HG03159 (cell line): Measurements from ENCODE around the gene IER2.
A peak's percentile ranks its signal among the peaks of the same experiment; 100 is the strongest.
"Not testable (repeated sequence)": the region's sequence is repeated elsewhere in the genome, so short reads cannot be mapped to it uniquely, and the experiment has no call there.

Source experiments
- ATAC-seq: cut with Tn5 transposase; IDR thresholded peaks from one replicate; pipeline ENCODE4 v1.9.1; 2021; ENCODE audit warnings: mild to moderate bottlenecking, moderate library complexity; ENCODE audit not compliant: unreplicated experiment

IER2 gene

DNA sequence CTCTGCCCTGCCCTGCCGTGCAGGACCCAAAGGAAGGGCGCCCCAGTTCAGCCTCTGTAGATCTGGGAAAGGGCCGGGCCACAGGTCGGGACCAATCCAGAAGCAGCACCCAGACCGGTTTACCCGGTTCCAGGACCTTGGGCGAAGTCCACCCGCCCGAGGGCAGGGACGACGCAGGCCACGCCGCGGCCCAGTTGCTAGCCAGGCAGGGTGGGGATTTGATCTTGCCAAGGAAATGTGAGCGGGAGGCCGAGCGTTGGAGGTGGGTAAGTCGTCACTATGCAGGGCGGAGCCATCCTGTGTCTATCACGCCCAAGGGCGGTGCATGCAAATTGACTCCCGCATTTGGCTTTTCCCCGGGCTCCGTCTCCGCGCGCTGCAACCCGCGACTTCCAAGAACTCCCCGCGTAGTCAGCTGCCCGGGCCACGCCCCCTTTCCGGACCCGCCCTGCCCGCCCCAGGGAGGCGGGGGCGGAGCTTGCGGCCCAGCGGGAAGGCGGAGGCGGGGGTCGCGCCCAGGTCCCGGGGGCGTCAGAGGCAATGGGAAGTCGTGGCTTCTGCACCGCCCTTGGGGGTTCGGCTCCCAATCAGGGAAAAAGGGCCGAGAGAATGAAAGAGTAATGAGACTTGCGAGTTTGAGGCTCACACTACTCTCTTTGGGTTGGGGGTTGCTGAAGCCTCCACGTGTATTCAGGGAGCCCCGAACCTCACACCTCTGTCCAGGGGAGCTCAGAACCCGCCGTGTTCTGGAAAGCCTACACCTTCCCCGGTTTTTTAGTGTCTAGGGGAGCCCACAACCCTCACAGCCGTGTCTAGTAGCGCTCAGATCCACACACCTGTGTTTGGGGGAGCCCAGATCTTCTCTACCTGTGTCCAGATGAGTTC lies 12.8 kb downstream of the IER2 start:
- ATAC-seq = peak; percentile 44

DNA sequence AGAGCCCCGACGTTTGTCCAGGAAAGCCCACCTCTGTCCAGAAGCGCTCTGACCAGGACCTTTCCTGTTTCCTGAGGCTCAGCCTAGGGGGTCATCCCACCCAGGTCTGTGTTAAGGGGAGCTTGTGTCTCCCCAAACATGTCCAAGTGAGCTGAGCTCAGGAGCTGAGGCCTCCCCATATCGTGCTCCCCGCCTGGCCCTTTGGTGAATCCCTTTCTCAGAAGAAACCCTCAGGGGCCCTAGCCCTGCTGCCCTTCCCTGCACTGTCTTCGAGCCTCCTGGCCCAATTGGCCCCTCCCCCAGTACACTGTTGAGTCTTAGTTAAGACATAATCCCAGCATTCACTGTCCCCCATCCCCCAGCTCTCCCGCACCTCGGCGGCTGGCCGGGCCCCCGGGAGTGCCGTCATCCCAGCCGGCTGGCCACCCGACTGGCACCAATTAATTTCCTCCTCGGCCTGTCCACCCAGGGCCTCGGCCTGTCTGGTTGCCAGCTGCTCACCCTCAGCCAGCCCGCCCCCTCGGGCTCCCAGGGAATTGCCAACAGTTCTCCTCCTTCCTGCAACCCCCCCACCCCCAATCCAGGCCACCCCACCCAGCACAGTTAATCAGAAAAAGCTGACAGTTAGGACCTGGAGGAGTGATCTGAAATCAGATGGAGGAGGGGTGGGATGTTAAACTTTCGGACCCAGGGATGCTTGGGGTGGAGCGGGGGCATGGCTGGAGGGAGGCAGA lies 13.6 kb downstream of the IER2 start:
- no peak for ATAC-seq

DNA sequence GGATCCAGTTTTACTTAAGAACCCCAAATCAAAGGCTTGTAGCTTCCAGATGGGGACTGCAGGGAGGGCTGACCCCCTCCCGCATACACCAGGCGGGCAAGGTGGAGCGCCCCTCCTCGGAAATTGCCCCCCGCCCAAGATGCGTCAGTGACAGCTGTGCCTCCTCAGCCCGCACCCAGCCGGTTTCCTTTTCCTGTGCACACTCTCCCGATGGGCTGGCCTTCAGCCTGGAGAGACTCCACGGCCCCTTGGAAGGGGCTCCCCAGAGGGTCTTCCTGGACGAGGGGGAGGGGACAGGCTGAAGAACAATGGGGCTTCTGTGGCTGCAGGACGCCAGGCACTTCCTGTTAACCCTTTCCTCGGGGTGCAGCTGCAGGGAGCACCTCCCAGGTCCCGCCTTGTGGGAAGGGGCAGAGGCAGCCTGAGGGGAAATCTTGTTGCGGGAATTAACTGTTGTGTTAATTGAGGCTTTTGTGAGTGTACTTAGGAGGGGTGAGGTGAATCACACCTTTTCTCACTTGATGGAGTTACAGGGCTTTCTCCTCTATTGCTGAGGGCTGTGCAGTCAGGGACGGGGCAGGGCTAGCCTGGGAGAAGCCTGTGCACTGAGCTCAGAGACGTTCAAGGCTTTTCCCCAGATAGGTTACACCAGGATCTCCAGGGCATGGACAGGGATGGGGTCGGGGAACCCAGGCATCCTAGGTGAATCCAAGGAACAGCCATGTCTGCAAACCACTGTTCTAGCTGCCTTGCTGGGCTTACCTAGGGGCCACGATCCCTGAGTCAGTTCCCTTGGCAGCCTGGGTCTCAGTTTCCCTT lies 14.3 kb downstream of the IER2 start:
- ATAC-seq = no peak

DNA sequence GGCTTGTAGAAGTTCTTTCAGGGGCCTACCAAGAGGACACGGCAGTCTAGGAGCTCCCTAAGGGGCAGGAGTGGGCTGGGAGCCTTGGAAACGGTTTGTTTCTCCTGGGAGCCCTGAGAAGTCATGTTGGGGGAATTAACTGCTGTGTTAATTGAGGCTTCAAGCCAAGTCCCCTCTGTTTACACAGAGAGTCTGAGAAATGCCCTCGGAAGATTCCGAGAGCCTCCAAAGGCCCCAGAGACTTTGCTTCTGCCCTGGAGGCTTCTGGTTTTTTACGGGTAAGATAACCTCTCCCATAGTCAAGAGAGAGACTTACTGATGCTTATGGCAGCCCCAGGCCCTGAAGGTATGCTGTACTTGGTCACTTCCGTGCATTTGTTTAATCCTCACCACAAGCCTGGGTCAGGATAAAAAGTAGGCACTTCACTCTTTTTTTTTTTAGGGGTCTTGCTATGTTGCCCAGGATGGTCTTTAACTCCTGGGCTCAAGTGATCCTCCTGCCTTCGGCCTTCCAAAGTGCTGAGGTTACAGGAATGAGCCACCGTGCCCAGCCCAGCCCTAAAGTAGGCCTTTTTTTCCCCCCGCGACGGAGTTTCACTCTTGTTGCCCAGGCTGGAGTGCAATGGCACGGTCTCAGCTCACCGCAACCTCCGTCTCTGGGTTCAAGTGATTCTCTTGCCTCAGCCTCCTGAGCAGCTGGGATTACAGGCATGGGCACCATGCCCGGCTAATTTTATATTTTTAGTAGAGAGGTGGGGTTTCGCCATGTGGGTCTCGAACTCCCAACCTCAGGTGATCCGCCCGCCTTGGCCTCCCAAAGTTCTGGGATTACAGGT lies 15.2 kb downstream of the IER2 start:
- no peak for ATAC-seq

DNA sequence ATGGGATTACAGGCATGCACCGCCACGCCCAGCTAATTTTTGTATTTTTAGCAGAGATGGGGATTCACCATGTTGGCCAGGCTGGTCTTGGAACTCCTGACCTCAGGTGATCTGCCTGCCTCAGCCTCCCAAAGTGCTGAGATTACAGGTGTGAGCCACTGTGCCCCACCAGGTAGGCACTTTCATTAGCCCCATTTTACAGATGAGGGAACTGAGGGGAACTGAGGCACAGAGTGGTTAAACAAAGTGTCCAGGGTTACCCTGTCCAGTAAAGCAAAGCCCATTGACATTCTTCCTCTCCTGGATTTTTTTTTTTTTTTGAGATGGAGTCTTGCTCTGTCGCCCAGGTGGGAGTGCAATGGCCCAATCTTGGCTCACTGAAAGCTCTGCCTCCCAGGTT lies 15.9 kb downstream of the IER2 start:
- not testable (repeated sequence) for ATAC-seq

DNA sequence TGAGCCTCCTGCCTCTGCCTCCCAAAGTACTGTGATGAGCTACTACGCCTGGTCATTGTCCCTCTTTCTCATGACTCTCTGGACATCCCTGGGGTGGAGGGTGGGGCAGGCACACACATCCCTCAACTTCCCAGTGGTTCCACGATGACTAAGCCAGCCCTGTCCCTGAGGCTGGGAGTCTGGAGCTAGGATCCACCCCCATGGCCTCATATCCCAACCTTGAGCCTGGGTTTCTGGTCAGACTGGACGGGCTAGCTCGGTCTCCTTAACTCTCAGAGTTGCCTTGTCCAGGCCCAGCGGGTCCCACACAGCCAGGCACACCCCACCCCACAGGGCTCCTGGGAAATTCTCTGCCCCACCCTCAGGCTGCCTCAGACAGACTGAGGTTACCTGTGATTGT lies 19.6 kb downstream of the IER2 start:
- no peak for ATAC-seq

DNA sequence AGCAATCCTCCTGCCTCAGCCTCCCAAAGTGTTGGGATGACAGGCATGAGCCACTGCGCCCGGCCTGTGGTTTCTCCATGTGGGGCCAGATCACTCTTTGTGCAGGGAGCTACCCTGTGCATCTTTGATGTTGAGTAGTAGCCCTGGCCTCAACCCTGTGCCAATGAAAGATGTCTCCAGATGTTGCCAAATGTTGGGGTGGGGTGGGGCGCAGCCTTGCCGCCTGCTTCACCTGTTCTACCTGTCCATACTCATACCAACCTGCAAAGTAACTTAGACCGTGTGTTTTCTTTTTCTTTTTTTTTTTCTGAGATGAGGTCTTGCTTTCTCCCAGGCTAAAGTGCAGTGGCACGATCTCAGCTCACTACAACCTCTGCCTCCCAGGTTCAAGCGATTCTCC lies 20.9 kb downstream of the IER2 start:
- ATAC-seq = no peak

DNA sequence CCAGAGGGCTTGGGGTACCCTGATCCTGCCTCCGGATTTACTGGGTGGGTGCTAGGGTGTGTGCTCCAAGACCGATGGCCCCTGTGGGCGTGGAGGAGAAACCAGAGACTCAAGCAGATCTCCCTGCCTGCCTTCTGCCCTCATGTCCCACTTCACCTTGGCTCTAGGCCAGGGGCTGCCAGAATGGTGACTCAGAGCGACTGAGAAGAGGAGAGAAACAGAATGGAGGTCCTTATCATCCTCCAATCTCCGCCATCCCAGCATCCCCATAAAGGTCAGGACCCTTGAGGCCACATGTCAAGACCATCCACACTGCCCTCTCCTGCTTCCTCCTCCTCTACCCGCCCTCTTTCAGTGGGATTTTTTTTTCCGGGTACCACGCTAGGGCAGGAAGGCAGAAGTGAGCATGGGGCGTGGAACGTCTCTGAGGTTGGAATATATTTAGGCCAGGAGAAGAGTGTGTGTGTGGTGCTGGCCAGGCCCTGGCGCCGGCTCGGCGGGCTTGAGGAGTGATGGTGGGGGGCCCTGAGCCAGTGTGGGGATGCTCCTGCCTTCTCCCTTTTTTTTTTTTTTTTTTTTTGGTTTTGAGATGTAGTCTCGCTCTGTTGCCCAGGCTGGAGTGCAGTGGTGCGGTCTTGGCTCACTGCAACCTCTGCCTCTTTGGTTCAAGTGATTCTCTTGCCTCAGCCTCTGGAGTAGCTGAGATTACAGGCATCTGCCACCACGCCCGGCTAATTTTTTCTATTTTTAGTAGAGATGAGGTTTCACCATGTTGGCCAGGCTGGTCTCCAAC lies 22.3 kb downstream of the IER2 start:
- ATAC-seq = no peak

DNA sequence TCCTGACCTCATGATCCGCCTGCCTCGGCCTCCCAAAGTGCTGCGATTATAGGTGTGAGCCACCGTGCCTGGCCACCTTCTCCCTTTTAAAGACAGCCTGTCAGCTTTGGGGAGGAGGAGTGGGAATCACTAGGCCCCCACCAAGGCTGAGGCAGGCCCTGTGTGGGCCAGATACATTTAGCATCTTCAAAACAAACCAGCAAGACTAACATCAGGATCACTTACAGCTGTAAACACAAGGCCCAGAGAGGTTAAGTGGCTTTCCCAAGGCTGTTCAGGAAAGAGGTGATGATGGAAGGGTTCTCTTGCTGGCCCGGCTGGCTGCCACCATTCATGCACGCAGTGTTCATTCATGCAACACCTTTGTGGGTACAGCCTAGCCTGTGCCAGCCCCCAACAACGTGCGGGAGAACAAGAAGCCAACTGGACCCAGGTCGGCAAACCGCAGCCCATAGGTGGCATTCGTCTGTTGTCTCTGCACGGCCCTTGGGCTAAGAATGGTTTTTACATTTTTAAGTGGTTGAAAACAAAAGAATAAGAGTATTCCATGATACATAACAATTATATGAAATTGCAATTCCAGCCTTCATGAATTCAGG lies 23.0 kb downstream of the IER2 start:
- ATAC-seq = no peak

DNA sequence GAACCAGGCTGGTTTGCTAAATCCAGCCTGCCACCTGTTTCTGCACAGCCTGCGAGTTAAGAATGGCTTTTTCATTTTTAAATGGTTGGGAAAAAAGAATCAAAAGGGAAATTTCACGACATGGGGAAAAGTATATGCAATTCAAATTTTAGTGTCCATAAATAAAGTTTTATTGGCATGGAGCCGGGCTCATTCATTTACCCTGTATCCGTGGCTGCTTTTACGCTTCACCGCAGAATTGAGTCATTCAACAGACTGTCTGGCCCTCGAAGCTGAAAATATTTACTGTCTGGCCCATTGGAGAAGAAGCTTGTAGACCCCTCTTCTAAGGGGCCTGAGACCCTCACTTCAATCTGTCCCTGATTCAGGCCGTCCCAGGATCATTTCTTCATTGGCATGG lies 26.1 kb downstream of the IER2 start:
- ATAC-seq = no peak

DNA sequence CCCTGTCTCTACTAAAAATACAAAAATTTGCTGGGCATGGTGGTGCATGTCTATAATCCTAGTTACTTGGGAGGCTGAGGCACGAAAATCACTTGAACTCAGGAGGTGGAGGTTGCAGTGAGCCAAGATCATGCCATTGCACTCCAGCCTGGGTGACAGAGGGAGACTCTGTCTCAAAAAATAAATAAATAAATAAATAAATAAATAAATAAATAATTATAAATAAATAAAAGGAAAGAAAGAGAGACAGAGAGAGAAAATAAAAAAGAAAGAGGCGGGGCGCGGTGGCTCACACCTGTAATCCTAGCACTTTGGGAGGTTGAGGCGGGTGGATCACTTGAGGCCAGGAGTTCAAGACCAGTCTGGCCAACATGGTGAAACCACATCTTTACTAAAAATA lies 27.4 kb downstream of the IER2 start:
- ATAC-seq = not testable (repeated sequence)

DNA sequence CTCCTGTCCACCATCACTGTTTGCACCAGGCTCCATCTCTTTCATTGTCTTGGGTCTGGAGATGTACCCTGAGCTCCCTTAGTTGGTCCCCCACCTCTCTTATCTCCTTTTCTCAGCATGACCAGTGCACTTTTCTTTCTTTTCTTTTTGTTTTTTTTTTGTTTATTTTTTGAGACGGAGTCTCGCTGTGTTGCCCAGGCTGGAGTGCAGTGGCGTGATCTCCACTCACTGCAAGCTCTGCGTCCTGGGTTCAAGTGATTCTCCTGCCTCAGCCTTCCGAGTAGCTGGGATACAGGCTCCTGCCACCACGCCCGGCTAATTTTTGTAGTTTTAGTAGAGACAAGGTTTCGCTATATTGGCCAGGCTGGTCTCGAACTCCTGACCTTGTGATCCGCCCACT lies 28.1 kb downstream of the IER2 start:
- ATAC-seq = not testable (repeated sequence)

DNA sequence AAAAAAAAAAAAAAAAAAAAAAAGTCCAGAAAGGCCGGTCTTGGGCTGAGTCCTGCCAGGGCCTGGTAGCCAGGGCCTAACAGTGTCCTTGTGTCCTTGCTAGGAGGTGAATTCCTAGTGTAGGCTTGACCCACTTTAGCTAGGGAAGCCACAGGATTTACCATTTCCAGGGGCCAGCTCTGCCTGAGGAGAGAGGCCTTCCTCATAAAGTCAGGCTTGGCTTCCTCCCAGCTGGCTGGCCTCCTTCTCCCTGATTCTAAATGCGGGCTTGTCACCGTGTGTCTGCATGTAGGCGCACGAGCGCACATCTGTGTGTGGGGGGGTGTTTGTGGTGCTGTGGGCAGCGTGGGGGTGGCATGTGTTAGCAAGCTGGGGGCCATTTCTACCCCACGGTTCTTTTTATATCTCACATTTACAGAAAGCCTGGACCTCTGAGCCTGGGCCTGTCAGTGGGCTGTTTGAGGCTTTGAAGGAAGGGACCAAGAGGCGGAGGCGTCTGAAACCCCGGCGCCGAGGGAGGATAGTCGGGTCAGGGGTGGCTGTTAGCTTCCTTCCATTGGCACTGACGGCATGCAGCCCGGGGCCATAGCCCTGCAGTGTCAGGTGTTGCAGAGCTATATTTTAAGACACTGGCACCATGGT lies 31.7 kb downstream of the IER2 start:
- ATAC-seq = no peak

DNA sequence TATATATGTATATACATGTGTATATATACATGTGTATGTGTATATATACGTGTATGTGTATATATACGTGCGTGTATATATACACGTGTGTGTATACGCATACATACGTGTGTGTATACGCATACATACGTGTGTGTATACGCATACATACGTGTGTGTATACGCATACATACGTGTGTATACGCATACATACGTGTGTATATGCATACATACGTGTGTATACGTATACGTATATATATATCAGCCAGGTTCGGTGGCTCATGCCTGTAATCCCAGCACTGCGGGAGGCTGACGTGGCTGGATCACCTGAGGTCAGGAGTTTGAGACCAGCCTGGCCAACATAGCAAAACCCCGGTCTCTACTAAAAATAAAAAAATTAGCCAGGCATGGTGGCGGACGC lies 34.7 kb downstream of the IER2 start:
- ATAC-seq = not testable (repeated sequence)

DNA sequence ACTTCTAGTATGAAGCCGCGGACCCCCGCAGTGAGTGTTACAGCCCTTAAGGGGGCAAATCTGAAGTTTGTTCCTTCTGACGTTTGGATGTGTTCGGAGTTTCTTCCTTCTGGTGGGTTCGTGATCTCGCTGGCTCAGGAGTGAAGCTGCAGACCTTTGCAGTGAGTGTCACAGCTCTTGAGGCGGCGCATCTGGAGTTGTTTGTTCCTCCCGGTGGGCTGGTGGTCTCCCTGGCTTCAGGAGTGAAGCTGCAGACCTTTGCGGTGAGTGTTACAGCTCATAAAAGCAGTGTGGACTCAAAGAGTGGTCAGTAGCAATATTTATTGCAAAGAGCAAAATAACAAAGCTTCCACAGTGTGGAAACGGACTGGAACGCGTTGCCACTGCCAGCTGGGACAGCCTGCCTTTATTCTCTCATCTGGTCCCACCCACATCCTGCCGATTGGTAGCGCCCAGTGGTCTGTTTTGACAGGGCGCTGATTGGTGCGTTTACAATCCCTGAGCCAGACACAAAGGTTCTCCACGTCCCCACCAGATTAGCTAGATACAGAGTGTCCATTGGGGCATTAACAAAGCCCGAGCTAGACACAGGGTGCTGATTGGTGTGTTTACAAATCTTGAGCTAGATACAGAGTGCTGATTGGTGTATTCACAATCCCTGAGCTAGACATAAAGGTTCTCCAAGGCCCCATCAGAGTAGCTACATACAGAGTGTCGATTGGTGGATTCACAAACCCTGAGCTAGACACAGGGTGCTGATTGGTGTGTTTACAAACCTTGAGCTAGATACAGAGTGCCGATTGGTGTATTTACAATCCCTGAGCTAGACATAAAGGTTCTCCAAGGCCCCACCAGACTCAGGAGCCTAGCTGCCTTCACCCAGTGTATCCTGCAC lies 35.8 kb downstream of the IER2 start:
- not testable (repeated sequence) for ATAC-seq

DNA sequence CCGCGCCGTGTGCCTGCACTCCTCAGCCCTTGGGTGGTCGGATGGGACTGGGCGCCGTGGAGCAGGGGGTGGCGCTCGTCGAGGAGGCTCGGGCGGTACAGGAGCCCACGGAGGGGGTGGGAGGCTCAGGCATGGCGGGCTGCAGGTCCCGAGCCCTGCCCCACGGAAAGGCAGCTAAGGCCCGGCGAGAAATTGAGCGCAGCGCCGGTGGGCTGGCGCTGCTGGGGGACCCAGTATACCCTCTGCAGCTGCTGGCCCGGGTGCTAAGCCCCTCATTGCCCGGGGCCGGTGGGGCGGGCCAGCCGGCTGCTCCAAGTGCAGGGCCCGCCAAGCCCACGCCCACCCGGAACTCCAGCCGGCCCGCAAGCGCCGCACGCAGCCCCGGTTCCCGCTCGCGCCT lies 36.5 kb downstream of the IER2 start:
- not testable (repeated sequence) for ATAC-seq

DNA sequence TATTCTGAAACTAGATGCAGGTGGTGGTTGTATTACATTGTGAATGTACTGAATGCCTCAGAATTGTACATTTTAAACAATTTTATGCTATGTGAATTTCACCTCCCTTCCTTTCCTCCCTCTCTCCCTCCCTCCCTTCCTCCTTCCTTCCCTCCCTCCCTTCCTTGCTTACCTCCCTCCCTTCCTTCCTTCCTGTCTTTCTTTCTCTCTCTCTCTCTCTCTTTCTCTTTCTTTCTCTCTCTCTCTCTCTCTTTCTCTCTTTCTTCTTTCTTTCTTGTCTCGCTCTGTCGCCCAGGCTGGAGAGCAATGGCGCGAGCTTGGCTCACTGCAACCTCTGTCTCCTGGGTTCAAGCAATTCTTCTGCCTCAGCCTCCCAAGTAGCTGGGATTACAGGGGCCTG lies 37.2 kb downstream of the IER2 start:
- ATAC-seq = no peak

DNA sequence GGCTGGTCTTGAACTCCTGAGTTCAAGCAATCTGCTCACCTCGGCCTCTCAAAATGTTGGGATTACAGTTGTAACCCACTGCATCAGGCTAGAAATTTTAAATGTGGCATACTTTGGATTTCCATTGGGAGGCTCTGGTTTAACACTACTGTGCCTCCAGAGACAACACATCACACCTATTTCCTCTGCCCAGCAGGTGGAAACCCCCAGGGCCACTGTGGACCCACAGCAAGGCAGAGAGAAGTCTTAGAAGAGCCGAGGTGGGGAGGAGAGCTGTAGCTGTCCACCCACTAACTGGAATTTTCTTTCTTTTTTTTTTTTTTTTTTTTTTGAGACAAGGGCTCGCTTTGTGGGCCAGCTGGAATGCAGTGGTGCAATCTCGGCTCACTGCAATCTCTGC lies 39.4 kb downstream of the IER2 start:
- ATAC-seq = no peak
